Fibroblast of skin of left biceps (primary cell): Measurements from ENCODE around the gene MYEOV.

Experiments
- DNase-seq, 2 experiments: peaks; one replicate each; pipeline ENCODE4 v3.0.0-alpha.2; 2013; ENCODE audit warnings: low read depth in 2 of 2

Gene MYEOV

DNA sequence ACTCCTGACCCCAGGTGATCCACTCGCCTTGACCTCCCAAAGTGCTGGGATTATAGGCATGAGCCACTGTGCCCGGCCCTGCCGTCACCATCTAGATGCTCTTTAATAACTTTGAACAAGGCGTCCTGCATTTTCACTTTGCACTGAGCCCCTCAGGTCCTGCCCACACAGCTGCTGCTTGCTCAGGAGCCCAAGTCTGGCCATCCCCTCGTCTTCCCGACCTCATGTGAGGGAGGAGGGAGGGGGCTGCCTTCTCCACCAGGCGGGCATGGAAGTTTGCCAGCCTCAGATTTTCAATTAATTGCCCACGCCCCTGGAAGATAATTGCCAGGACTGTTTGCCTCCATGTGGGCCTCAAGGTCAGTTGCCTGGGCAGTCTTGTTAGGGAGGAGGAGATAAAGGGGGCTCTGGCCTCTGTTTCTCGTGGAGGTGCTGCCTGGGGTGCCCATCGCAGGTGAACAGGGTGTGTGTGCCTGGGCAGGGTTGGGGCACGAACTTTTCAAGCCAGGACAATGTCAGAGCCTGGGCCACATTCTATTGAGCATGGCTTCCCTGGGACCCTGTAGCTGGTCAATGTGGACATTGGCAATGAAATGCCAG lies 27.9 kb upstream of the MYEOV start:
- DNase-seq = no peak

DNA sequence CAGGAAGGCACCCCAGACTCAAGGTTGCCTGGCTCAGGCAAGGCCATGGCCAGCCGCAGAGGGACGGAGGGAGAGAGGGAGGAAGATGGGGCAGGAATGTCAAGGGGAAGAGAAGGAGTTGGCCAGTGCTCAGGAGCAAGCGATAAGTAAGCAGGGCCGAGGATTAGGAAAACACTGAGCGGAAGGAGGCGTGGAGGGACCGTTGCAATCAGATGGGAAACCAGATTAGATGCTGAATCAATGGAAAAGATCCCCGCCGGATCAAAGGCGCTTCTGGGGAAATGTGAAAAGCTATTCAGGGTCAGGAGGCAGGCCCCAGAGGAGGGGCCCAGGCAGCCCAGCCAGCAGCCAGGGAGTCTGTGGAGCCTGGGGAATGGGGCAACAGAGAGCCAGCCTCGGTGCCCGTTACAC lies 26.6 kb upstream of the MYEOV start:
- DNase-seq = no peak

GRCh38 chr11:69268911-69269310 lies 25.0 kb upstream of the MYEOV start:
- no peak for DNase-seq

GRCh38 chr11:69269388-69269787 lies 24.6 kb upstream of the MYEOV start:
- no peak for DNase-seq

- no peak for DNase-seq
Observed at GRCh38 chr11:69269926-69270697, 23.8 kb upstream of the MYEOV start.

DNA sequence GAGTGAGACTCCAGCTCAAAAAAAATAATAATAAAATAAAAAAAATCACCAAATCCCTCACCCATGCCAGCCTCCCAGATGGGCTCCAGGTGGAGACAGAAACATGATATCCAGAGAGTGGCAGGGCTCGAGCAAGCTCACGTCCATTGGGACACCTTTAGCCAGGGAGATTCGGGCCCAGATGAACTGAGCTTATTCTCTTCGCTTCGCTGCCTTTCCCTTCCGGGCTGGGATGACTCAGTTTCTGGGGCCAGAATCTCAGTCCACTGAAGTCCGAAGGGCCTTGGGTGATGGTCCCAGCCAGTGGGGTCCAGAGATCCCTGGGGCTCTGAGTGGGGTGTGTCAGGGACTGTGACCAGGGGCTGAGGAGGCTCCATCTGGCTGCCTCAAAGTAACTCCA lies 23.0 kb upstream of the MYEOV start:
- no peak for DNase-seq

DNA sequence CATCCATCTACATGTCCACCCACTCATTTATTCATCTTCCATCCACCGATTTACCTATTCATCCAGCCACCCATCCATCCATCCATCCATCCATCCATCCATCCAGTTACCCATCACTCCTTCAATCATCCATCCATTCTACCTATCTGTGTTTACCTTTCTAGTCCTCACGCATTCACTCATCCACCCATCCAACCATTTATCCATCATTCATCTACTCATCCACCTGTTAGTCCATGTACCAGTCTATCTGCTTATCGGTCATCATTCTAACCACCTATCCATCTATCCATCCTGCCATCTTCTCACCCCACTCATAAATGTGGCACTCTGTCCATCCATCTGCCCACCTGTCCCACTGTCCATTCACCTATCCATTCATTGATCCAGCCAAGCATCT lies 21.9 kb upstream of the MYEOV start:
- DNase-seq = no peak

DNA sequence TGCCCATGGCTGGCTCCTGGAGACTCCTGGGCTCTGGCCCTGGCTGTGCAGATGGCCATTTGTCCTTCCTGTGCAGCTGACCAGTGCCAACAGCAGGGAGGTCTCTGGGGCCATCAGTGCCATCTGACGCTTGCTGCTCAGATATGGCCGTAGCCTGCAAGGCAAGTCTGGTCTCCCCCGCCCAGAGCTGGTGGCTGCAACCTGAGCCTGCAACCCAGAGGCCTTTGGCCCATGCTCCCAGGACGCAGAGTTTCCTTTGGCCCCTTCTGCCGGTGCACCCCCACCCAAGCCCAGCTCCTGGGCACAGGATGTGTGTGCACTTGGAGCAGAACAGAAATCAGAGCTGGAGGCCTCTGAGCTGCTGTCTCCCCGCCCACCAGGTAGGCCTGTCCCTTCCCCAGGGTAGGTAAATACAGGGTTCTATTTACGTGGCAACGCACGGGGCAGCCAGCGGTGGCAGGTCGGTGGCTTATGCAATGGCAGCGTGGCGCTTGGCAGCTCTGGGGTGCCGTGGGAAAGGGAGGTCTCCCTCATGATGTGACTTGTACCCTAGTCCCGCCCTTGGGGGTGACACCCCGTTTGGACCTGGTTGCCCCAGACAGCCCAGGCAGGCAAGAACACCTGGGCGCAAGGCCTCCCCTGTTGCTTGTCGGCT lies 21.0 kb upstream of the MYEOV start:
- no peak for DNase-seq

DNA sequence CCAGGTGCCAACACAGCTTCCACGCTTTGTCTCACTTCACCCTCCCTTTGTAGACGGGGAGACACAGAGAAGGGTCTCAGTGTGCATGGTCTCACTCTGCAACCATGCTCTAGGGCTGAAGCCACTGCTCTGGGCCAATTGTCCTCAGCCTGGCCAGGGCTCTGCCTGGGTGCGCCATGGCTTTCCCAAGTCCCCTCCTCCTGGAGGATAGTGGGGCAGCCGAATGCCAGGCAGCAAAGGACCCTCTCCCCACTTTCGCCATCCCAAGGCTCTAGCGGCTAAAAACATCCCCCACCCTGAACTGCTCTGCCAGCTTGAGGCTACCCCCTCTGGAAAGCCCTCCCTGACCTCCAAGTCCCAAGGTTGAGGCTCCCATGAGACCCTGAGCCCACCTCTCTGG lies 20.4 kb upstream of the MYEOV start:
- DNase-seq = no peak

GRCh38 chr11:69274531-69275016 lies 19.4 kb upstream of the MYEOV start:
- no peak for DNase-seq

GRCh38 chr11:69275178-69275577 lies 18.8 kb upstream of the MYEOV start:
- no peak for DNase-seq

DNA sequence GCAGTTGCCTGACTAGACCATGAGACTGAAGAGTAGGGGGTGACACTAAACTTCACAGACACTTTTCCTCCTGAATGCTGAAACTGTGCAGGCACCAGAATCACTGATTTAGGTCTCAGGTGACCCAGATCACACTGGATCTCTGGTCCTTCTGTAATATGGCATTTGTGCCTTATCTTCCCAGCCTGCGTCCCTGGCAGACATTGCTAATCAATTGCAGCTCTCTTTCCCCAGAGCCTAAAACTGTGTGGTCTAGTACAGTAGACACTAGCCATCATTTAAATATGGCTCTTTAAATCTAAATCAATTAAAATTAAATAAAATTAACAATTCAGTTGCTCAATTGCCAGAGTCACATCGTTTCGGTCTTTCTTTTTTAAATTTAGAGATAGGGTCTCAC lies 17.8 kb upstream of the MYEOV start:
- DNase-seq = no peak

DNA sequence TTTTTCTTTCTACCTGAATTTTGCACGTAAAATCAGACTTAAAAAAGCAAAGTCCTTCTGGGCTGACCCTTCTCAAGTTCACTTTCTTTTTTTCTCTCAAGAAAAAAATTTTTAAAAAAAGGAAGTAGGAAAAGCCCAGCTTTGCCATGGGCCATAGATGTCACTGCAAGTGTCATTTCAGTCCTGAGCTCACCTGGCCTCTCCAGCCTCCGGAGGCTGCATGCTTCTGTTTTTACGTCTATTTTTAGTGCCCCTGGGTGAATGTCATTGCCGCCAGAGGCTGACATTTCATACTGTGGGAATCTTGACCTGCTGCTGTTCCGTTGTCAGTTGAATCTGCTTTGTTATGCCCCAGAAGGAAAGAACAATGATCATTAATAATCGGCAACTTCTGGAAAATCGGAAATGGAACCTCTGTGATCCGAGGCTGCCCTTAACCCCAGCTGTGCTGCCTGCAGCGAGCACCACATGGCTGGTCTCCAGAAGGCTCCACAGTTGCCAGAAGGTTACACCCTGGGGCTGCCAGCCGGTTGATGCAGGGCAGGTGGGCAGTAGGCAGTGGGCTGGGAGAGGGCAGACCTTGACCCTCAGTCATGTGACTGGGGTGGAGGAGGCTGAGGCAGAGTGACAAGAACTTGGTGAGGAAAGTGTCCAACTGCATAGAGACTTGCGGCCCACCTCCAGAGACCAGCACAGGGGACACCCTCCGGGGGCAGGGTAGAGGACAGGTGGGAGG lies 16.7 kb upstream of the MYEOV start:
- no peak for DNase-seq

- no peak for DNase-seq
Observed at GRCh38 chr11:69278091-69278867, 15.7 kb upstream of the MYEOV start.

- peak; percentile 54 to 57 for DNase-seq
Observed at GRCh38 chr11:69280451-69280850, 13.5 kb upstream of the MYEOV start.

GRCh38 chr11:69280994-69281393 lies 13.0 kb upstream of the MYEOV start:
- DNase-seq = peak; percentile 82 to 83

DNA sequence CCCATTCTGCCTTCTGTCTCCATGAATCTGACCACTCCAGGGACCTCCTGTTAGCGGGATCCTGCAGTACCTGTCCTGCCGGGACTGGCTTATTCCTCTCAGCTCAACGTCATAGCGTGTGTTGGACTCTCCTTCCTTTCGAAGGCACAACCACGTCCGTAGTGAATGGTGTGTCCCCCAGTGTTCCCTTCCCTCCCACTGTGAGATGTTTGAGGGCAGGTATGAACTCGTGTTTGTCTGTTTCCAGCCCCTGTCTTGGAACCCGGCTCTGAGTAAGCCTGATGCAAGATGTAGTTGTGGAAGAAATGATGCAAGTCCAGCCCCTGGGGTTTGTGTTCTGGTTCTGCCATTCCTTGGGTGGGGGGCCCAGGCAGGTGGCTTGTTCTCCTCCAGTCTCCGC lies 10.5 kb upstream of the MYEOV start:
- DNase-seq = no peak

- DNase-seq = no peak
Observed at GRCh38 chr11:69284081-69284511, 9.9 kb upstream of the MYEOV start.

- no peak for DNase-seq
Observed at GRCh38 chr11:69285091-69285490, 8.9 kb upstream of the MYEOV start.

DNA sequence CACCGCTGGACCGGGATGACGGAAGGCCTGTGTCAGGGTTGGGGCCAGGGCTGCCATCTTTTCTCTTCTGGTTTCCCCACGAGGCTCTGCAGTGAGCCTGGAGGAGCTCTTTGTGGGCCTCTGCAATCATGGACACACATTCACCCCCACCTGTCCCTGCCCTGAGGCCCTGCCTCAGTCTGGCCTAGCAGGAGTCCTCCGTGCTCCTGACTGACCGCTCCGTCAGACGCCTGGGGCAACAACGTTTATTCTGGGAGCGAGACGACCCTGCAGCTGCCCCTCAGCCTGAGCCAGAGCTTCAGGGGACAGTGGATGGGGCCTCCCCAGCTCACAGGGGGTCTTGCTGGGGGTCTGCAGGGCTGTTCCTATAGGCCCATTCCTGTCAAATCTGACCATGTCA lies 8.2 kb upstream of the MYEOV start:
- no peak for DNase-seq
